Stomach (tissue), 9 donors: Measurements from ENCODE around the gene LCMT1. TPM values are rescaled to one million over a fixed set of nuclear protein-coding genes. Genes with fewer than 3 reads are reported as not detected.
"Not testable (repeated sequence)": the region's sequence is repeated elsewhere in the genome, so short reads cannot be mapped to it uniquely, and the experiment has no call there.

ENCODE experiments used
- DNase-seq, 2 donors: peaks; one replicate each; pipeline versions ENCODE4 v3.0.0 to v3.0.0-alpha.2; 2013 to 2019
- H3K27ac ChIP-seq, 5 donors: fragments of 200-600 bp in 4 of 5; sonication (generic) in 4 of 5; one replicate each; pipeline ENCODE4 v1.5.1; 2013 to 2019; ENCODE audit warnings: mild to moderate bottlenecking in 1 of 5, moderate library complexity in 1 of 5
- H3K27me3 ChIP-seq, 3 donors: fragments of 200-600 bp; sonication (generic); one replicate each; pipeline ENCODE4 v1.5.1; 2017 to 2019; ENCODE audit warnings: mixed run types in 1 of 3
- H3K36me3 ChIP-seq, 4 donors: fragments of 200-600 bp; sonication (generic); 1 replicate in 3 of 4; 2 replicates in 1 of 4; pipeline ENCODE4 v1.5.1; 2016 to 2019
- H3K4me1 ChIP-seq, 4 donors: fragments of 200-600 bp; sonication (generic); one replicate each; pipeline ENCODE4 v1.5.1; 2016 to 2019
- H3K4me3 ChIP-seq, 4 donors: fragments of 200-600 bp; sonication (generic) in 3 of 4; one replicate each; pipeline ENCODE4 v1.5.1; 2016 to 2019; ENCODE audit warnings: mild to moderate bottlenecking in 1 of 4
- H3K9me3 ChIP-seq, 4 donors: fragments of 200-600 bp; sonication (generic); one replicate each; pipeline ENCODE4 v1.5.1; 2016 to 2019
- EP300 ChIP-seq: sonication (generic); formaldehyde crosslinking; IDR thresholded peaks from one replicate; pipeline ENCODE4 v1.6.1; 2017; ENCODE audit warnings: antibody characterized with exemption
- POLR2A ChIP-seq, 4 donors: fragments of 450-650 bp; IDR thresholded peaks; one replicate each; pipeline ENCODE4 v1.6.1; 2016; ENCODE audit warnings: antibody characterized with exemption in 4 of 4, control low read depth in 2 of 4, mild to moderate bottlenecking in 1 of 4, moderate library complexity in 1 of 4
- POLR2AphosphoS5 ChIP-seq, 3 donors: sonication (generic); formaldehyde crosslinking; IDR thresholded peaks; one replicate each; pipeline ENCODE4 v1.6.1; 2016; ENCODE audit warnings: antibody characterized with exemption in 3 of 3
- WGBS, 5 donors: extraction: QIAGEN DNeasy Blood & Tissue Kit in 3 of 5; methylation state at CpG; one replicate each; pipeline versions ENCODE4 v1.1.5 to v1.1.7; 2013 to 2018; 5-methylcytosine and 5-hydroxymethylcytosine counted together
- intact Hi-C: fragments of 100-400 bp; cut with DNase I; formaldehyde crosslinking; loops from one replicate; pipeline ENCODE4 v1.15.1; 2023; ENCODE audit warnings: low total_unique reads
- polyA plus RNA-seq, 3 donors: library from polyadenylated mRNA; stranded (reverse); fragments of 200-250 nt; gene quantifications; one replicate each; pipeline ENCODE4 v1.2.3, GENCODE V29; 2013
- total RNA-seq, 5 donors: library from RNA; depleted of rRNA; stranded (reverse); fragments of >200 nt; gene quantifications; one replicate each; pipeline versions ENCODE4 v1.1.0 to v1.2.3, GENCODE V29; 2014 to 2016
- TF ChIP-seq, protein P1 (sequence below), 7 experiments: fragments of 450-650 bp in 4 of 7; fragments of 200-600 bp in 3 of 7; sonication (generic) in 3 of 7; IDR thresholded peaks; one replicate each; pipeline ENCODE4 v1.5.1; 2016 to 2019; ENCODE audit warnings: antibody characterized with exemption in 7 of 7, control low read depth in 2 of 7, mild to moderate bottlenecking in 1 of 7
- donor health status: healthy with polysubstance abuse.
- donor health status: Bipolar disorder and iron deficiency.
- donor health status: healthy.

The LCMT1 gene
- total and polyA plus RNA-seq, 8 donors = 15.4 to 54.9 (median 30.9) TPM

DNA sequence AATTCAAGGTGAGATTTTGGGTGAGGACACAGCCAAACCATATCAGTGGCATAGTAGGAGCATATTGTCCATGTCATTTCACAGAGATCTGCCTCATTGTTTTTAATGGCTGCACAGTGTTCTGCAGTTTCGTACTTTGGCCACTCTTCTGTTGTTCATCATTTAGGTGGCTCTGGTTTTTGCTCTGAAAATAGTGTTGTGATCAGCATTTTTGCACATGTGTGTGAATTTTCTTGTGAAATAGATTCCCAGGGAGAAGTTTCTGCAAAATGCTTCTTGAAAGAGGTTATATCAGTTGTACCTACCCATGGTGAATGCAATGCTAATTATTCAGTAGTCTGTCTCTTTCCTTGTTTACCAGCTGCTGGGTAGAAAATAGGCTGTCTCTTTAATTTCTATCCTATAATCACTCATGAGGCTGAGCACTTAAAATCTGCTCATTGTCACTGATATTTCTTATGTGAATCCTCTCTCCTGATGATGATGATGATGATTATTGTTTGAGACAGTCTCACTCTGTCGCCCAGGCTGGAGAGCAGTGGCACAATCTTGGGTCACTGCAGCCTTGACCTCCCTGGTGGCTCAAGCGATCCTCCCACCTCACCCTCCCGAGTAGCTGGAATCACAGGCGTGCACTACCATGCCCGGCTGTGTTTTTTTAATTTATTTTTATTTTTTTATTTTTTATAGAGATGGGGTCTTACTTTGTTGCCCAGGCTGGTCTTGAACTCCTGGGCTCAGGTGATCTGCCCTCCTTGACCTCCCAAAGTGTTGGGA, 10.5 kb downstream of the LCMT1 start:
- H3K27me3 ChIP-seq = no peaks in the 10 kb centered on the region
- TF ChIP-seq, protein P1, sequence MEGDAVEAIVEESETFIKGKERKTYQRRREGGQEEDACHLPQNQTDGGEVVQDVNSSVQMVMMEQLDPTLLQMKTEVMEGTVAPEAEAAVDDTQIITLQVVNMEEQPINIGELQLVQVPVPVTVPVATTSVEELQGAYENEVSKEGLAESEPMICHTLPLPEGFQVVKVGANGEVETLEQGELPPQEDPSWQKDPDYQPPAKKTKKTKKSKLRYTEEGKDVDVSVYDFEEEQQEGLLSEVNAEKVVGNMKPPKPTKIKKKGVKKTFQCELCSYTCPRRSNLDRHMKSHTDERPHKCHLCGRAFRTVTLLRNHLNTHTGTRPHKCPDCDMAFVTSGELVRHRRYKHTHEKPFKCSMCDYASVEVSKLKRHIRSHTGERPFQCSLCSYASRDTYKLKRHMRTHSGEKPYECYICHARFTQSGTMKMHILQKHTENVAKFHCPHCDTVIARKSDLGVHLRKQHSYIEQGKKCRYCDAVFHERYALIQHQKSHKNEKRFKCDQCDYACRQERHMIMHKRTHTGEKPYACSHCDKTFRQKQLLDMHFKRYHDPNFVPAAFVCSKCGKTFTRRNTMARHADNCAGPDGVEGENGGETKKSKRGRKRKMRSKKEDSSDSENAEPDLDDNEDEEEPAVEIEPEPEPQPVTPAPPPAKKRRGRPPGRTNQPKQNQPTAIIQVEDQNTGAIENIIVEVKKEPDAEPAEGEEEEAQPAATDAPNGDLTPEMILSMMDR (IDR thresholded peaks at IDR 0.05) = no peak
- TF ChIP-seq EP300 (no peak), POLR2AphosphoS5 (IDR thresholded peaks at IDR 0.05) (no peak), POLR2A (IDR thresholded peaks at IDR 0.05) (no peak)
- DNase-seq = no peak
- no peaks in the 10 kb centered on the region for H3K9me3 ChIP-seq
- H3K27ac ChIP-seq = no peak overlapping the region
- 73 to 89% (median 82%) methylated on average over 6 of the region's 6 CpGs for WGBS, 5 donors
- no peak overlapping the region for H3K4me3 ChIP-seq
- H3K4me1 ChIP-seq = peaks cover 0 to 14% (median under 1%) of the 10 kb centered on the region in 4 donors
- intact Hi-C loops = no loop called here
- peaks cover 0 to 31% (median 16%) of the 10 kb centered on the region in 4 donors for H3K36me3 ChIP-seq

DNA sequence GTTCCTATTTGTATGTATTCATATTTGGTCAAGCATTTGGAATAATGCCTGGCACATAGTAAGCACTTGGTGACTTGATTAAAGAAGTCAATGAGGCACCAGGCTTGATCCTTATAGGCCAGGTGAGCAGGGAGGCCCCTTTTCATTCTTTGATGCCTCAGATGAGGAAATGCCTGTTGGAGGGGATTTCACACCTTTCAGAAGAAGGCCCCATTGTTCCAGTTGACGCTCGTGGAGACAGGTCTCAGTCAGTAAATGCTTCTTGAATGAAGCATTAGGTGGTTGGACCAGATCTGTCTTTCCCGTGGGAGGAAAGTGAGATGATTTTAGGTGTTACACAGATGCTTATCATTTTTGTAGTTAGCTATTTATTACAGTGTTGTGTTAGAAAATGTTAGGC, 13.0 kb downstream of the LCMT1 start:
- TF ChIP-seq POLR2AphosphoS5 (IDR thresholded peaks at IDR 0.05) (no peak), EP300 (no peak), POLR2A (IDR thresholded peaks at IDR 0.05) (no peak)
- TF ChIP-seq, protein P1 (IDR thresholded peaks at IDR 0.05) = no peak
- intact Hi-C loops = no loop called here
- H3K4me1 ChIP-seq = peaks cover 0 to 14% (median 3%) of the 10 kb centered on the region in 4 donors
- H3K4me3 ChIP-seq = no peak overlapping the region
- H3K27me3 ChIP-seq = no peaks in the 10 kb centered on the region
- H3K9me3 ChIP-seq = no peaks in the 10 kb centered on the region
- peaks cover 0 to 35% (median 31%) of the 10 kb centered on the region in 4 donors for H3K36me3 ChIP-seq
- WGBS, 5 donors = 41 to 62% (median 54%) methylated on average over 3 of the region's 3 CpGs
- H3K27ac ChIP-seq = no peak overlapping the region
- DNase-seq = no peak

GRCh38 chr16:25126086-25126666, 14.6 kb downstream of the LCMT1 start:
- Histone ChIP-seq H3K4me1 (peaks cover 0 to 14% (median 3%) of the 10 kb centered on the region in 4 donors), H3K36me3 (peaks cover 11 to 50% (median 48%) of the 10 kb centered on the region in 4 donors)
- intact Hi-C loops, DNase-seq, H3K27ac ChIP-seq, H3K9me3 ChIP-seq, H3K4me3 ChIP-seq, H3K27me3 ChIP-seq: not testable (repeated sequence)
- 72 to 79% (median 77%) methylated on average over 13 of the region's 13 CpGs for WGBS, 5 donors

DNA sequence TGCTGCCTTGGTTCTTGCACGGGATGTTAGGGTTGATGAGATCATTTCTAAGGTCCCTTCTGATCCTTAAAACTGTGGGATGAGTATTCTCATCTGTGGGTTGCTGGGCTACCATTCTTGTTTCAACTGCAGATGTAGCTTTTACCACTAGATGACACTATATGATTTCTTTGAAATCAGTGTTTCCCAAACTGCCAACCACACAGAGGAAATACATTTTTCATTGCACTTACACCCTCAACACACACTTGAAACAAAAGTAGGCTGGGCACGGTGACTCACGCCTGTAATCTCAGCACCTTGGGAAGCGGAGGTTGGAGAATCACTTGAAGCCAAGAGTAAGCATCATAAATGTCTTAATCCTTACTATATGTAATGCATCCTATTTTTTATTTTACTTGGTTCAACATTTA, 15.3 kb downstream of the LCMT1 start:
- Histone ChIP-seq H3K27me3 (no peaks in the 10 kb centered on the region), H3K4me1 (peaks cover 0 to 9% (median 3%) of the 10 kb centered on the region in 4 donors), H3K4me3 (no peak overlapping the region), H3K9me3 (no peaks in the 10 kb centered on the region), H3K36me3 (peaks cover 11 to 57% (median 54%) of the 10 kb centered on the region in 4 donors), H3K27ac (no peak overlapping the region)
- 21 to 52% (median 37%) methylated on average over 4 of the region's 4 CpGs for WGBS, 5 donors
- intact Hi-C loops = no loop called here
- TF ChIP-seq POLR2AphosphoS5 (IDR thresholded peaks at IDR 0.05) (peak in 1 of 3 donors; percentile 27), POLR2A (IDR thresholded peaks at IDR 0.05) (no peak)
- TF ChIP-seq, protein P1 (IDR thresholded peaks at IDR 0.05) = peak in 3 of 7 experiments; percentile 18 to 28 (median 22)
- peak in 1 of 2 donors; percentile 74 for DNase-seq

GRCh38 chr16:25132751-25133150, 21.2 kb downstream of the LCMT1 start:
- H3K4me3 ChIP-seq, H3K27ac ChIP-seq, DNase-seq, intact Hi-C loops, H3K4me1 ChIP-seq, H3K27me3 ChIP-seq, H3K9me3 ChIP-seq: not testable (repeated sequence)
- WGBS, 5 donors = 96 to 100% (median 97%) methylated on average over 5 of the region's 5 CpGs
- peaks cover 49 to 100% (median 97%) of the 10 kb centered on the region in 4 donors for H3K36me3 ChIP-seq
